ENCODE data around the gene LMF1.

DNA sequence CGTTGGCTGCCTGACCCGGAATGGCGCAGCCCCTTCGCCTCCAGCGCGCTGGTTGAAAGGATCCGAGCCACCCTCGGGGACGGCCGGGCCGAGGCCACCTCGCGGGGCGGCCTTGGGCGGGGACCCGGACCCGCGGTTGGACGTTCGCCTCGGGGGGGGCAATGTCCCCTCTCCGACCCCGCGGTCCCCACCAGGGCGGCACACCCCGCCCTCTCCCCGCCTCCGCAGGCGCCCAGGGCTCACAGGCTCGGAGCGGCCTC is 9.7 kb upstream of the LMF1 start:
- TF ChIP-seq TAF1 (IDR thresholded peaks at IDR 0.05; ENCODE audit: borderline replicate concordance, insufficient read depth, low read length): no peak
- no peak for TF ChIP-seq POLR2AphosphoS5 (IDR thresholded peaks at IDR 0.05; ENCODE audit: low read depth, low read length)

Data from PFSK-1 (cell line).